GM10266 (cell line): ENCODE measurements around the gene NEU2.

Source experiments
- DNase-seq: peaks from one replicate; pipeline ENCODE4 v3.0.0; 2012; ENCODE audit errors: extremely low spot score
- TF ChIP-seq, protein P1 (sequence below): IDR thresholded peaks from 2 replicates; pipeline ENCODE4 v1.5.1; 2012; ENCODE audit warnings: mild to moderate bottlenecking, low read depth; ENCODE audit not compliant: control insufficient read depth, insufficient read depth; ENCODE audit errors: missing control alignments

NEU2 gene

DNA sequence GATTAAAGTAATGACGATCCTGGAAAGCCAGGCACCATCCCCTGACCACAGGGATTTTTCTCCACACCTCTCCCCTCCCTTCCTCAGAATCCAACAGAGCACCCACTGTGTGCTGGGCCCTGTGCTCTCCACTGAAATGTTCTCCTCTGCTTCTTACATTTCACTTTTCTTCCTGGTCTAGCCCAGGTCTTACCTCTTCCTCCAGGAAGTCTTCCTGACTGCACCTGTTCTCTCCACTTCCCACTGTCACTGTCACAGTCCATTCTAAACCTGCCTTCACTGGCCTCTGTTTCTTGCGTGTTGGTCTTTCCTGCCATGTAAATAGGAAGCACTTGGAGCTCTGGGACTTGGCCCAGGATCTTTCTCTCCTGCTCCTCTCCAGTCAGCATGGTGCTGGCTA lies 12.0 kb upstream of the NEU2 start:
- no peak for DNase-seq

DNA sequence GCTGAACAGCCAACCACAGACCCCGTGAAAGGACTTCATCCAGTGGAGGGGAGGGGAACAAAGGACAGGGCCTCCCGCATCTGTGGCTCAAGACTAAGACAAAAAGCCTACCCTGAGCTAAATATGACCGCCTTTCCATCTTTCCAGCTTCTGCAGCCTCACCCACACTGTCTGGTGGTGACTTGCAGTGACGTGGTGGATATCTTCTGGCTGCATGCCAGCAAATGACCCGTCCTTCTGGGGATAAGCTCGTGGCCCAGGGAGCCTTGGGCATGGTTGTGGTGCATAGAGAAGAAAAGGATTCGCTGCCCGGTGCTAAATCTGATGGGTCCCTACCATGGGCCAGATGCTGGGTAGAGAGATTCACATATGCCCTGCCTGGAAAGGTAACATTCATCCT lies 10.7 kb upstream of the NEU2 start:
- DNase-seq = no peak
- TF ChIP-seq, protein P1, sequence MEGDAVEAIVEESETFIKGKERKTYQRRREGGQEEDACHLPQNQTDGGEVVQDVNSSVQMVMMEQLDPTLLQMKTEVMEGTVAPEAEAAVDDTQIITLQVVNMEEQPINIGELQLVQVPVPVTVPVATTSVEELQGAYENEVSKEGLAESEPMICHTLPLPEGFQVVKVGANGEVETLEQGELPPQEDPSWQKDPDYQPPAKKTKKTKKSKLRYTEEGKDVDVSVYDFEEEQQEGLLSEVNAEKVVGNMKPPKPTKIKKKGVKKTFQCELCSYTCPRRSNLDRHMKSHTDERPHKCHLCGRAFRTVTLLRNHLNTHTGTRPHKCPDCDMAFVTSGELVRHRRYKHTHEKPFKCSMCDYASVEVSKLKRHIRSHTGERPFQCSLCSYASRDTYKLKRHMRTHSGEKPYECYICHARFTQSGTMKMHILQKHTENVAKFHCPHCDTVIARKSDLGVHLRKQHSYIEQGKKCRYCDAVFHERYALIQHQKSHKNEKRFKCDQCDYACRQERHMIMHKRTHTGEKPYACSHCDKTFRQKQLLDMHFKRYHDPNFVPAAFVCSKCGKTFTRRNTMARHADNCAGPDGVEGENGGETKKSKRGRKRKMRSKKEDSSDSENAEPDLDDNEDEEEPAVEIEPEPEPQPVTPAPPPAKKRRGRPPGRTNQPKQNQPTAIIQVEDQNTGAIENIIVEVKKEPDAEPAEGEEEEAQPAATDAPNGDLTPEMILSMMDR = no peak

More for the DNA sequence above, 12.0 kb upstream of the NEU2 start:
- TF ChIP-seq, protein P1 = no peak

DNA sequence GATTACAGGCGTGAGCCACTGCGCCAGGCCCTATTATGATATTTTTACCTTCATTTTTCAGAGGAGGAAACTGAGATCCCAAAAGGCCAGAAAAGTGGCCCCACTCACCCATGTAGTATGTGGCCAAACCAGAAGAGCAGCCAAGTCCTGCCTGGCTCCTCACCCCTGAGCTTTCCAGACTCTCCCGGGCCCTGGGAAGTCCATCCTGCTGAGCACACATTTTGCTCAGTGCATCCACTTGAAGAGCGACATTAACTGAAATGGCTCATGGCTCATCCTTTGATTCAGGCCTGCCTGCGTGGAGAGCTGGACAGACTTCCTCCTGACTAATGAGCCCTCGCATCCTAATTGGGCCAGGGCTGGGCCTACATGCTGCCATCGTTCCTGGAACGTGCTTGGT lies 9.9 kb upstream of the NEU2 start:
- DNase-seq = no peak
- TF ChIP-seq, protein P1 = no peak

DNA sequence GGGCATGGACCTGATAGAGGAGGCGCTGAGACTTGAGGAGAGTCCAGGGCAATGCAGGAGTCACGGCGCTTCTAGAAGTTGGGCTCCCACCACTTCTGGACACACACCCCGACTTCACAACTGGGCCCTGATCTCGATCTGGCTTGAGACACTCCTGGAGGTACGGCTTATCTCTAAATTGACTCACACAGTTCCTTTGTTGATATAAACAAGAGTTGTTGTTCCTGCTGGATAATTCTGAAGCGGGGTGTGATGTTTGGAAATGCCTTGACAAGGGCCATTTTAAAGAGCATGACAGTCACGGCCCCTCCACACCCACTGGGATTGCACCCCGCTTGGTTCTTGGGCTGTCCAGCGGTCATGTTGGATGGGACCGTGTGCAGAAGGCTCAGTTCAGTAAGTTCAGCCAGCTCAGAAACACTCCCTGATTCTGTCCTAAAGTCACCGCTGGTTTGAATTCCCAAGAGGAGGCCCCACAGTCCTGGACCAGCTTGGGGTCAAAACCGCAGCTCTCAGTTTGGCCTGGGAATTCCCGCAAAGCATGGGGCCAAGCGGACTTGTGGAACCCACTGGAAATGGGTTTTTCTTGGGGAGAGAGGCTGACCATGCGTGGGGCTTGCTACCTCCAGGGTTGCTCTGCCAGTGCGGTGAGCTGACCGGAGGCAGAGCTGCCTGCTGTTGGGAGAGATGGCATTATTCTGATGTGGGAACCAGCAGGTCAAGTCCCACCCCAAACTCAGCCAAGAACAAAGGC lies 9.3 kb upstream of the NEU2 start:
- no peak for DNase-seq
- TF ChIP-seq, protein P1 = no peak

DNA sequence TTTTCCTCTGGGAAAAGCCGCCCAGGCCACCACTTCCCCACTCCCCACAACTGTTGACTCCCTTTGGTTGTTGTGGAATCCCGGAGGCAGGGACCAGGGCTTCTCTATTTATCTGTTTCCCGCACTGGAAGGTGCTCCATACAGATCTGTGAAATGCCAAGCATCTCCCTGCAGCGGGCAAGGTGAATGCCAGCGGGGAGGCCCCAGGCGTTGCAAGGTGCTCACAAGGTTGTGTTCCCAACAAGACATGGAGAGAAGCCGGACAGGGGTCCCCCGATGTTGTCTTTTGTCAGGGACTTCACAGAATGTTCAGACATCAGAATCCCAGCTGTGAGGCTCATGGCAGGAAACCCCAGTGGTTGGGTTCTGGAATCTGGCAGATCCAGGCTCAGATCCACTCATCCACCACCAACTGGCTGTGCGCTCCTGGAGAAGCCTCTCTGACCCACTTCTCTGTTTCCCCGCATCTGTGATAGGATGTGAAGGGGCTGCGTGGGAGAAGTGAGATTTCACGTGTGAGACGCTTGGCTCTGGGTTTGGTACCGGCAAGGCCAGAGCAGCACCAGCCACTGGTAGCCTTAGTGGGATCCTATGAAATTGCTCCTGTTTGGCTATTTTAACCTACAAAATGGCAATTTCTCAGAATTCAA lies 8.6 kb upstream of the NEU2 start:
- DNase-seq = no peak
- TF ChIP-seq, protein P1 = no peak

DNA sequence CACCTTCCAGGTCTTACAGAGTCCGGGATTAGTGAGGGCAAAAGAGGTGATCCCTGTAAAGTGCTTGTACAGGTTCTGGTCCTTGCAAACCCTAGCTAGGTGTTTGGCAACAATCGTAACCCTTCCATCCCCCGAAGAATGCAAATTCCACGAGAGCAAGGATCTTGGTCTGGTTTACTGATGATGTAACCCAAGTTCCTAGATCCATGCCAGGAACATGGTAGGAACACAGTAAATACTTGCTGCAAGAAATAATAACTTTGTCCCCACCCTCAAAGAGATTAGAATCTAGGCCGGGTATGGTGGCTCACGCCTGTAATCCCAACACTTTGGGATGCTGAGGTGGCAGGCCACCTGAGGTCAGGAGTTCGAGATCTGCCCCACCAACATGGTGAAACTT lies 6.8 kb upstream of the NEU2 start:
- DNase-seq = no peak
- TF ChIP-seq, protein P1 = no peak

DNA sequence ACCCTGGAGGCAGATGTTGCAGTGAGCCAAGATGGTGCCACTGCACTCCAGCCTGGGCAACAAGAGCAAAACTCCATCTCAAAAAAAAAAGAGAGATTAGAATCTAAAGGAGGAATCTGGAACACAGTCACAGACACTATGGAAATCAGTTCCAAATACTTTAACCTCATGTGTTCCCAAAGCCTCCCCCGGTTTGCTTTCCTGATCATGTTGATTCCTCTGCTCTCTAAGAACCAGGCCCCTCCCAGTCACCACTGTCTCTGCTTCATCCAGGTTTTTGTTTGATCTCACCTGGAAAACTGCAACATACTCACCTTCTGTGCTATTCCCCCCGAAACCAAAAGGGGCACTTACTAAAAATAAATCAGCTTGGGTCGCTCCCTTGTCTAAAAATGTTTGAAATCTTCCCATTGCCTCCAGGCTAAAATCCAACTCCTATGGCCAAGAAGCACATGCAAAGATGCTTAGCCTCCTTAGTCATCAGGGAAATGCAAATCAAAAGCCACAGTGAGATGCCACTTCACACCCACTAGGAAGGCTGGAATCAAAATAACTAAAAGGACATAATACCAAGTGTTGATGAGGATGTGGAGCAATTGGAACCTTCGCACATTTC lies 6.2 kb upstream of the NEU2 start:
- TF ChIP-seq, protein P1 = no peak
- DNase-seq = no peak
